SK-N-MC (cell line): Measurements from ENCODE around the gene P2RX3.

Source experiments
- DNase-seq: peaks from one replicate; pipeline ENCODE4 v3.0.0-alpha.2; 2011; ENCODE audit warnings: low read depth, low spot score
- H3K27ac ChIP-seq: fragments of 200-600 bp; sonication (generic); 2 replicates; pipeline ENCODE4 v1.5.1; 2016; ENCODE audit warnings: mixed run types
- H3K36me3 ChIP-seq: fragments of 200-600 bp; sonication (generic); 2 replicates; pipeline ENCODE4 v1.6.1; 2017; ENCODE audit warnings: antibody characterized with exemption, low read length, mixed read lengths; ENCODE audit not compliant: insufficient read depth
- H3K4me3 ChIP-seq: fragments of 200-600 bp; sonication (generic); 2 replicates; pipeline ENCODE4 v1.5.1; 2016
- H3K9ac ChIP-seq: fragments of 200-600 bp; sonication (generic); 2 replicates; pipeline ENCODE4 v1.8.0; 2017; ENCODE audit warnings: mixed run types, mixed read lengths; ENCODE audit not compliant: insufficient read length
- H3K9me3 ChIP-seq: fragments of 200-600 bp; sonication (generic); 2 replicates; pipeline ENCODE4 v1.6.1; 2017; ENCODE audit warnings: low read depth, mild to moderate bottlenecking, antibody characterized with exemption, low read length, moderate library complexity, mixed read lengths
- EZH2 ChIP-seq: fragments of 200-600 bp; sonication (generic); IDR thresholded peaks from one replicate; pipeline ENCODE4 v1.6.1; 2017; ENCODE audit warnings: antibody characterized with exemption
- FOXP2 ChIP-seq: optimal IDR thresholded peaks from 2 replicates; pipeline ENCODE3; 2011; ENCODE audit warnings: mild to moderate bottlenecking, moderate library complexity; ENCODE audit not compliant: insufficient read depth; ENCODE audit errors: extremely low read length, control extremely low read depth
- POLR2AphosphoS5 ChIP-seq: IDR thresholded peaks from 2 replicates; pipeline ENCODE4 v1.6.1; 2012; ENCODE audit warnings: mild to moderate bottlenecking, low read depth, low read length, borderline replicate concordance

P2RX3 gene

DNA sequence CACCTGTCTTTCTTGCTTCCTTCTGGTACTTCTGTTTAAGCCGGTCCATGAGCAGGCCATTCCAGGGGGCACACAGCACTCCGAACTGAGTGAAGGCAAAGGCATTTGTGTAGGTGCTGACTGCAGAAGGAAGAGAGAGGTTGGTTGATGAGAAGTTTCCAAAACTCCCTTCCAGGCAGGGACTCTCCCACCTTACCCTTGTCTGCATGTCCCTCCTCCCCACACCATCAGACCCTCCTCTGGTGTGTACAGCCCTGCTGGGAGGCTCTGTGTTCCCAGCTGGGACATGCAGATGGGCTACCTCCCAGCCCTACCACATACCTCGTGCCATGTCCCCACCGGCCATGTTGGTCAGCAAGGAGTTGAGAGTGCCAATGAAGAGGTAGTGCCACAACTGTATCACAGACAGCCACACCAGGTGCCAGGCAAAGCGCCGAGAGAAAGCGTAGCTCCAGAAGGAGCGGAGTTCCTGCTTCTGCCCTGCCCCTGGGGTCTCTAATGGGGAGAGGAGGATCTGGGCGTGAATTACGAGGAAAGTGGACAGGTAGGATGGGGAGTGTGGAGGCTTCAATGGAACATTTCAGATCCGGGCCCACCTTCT lies 76.6 kb downstream of the P2RX3 start:
- no peak overlapping the region for H3K27ac ChIP-seq
- H3K9me3 ChIP-seq: no peaks in the 10 kb centered on the region
- H3K4me3 ChIP-seq: no peak overlapping the region
- H3K9ac ChIP-seq: no peak overlapping the region
- H3K36me3 ChIP-seq: no peaks in the 10 kb centered on the region
- no peak for DNase-seq
- no peak for TF ChIP-seq FOXP2
- no peak for TF ChIP-seq EZH2
- no peak for TF ChIP-seq POLR2AphosphoS5

DNA sequence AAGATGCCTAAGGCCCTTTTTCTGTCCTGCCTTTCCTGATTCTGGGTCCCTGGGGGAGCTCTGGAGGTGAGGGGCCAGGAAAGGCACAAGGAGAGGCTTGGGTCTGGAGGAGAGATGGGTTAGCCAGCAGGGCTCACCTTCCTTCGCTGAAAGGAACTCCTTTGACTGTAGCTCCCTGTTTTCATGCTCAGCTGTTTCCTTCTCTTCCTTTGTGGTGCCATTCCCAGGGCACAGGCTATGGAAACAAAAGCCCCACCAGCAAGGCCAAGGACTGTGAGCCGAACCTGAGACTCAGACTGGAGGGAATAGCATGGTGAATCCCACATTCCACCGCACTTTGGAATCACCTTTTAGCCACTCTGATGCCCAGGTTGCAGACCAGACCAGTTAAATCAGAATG lies 78.3 kb downstream of the P2RX3 start:
- Histone ChIP-seq H3K36me3 (no peaks in the 10 kb centered on the region), H3K9me3 (no peaks in the 10 kb centered on the region), H3K27ac (no peak overlapping the region), H3K4me3 (no peak overlapping the region), H3K9ac (no peak overlapping the region)
- no peak for DNase-seq
- TF ChIP-seq FOXP2 (no peak), POLR2AphosphoS5 (no peak), EZH2 (no peak)

DNA sequence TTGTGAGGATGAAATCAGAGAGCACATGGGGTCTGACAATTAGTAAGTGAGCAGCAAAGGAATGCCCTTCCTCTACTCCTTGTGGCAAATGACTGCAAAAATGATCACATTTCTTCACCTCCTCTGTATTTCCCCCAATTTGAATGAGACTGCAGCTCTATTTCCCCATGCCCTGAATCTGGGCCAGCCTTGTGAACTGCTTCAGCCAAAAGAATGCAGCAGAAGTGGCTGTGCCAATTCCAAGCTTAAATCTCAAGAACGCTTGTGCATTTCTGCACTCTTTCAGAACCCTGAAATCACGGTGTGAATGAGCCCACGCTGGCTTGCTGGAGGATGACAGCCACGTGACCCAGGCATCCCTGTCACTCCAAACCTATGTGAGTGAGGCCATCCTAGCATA lies 78.9 kb downstream of the P2RX3 start:
- no peak for DNase-seq
- Histone ChIP-seq H3K27ac (no peak overlapping the region), H3K9me3 (no peaks in the 10 kb centered on the region), H3K4me3 (no peak overlapping the region), H3K9ac (no peak overlapping the region), H3K36me3 (no peaks in the 10 kb centered on the region)
- no peak for TF ChIP-seq FOXP2
- no peak for TF ChIP-seq POLR2AphosphoS5
- no peak for TF ChIP-seq EZH2

DNA sequence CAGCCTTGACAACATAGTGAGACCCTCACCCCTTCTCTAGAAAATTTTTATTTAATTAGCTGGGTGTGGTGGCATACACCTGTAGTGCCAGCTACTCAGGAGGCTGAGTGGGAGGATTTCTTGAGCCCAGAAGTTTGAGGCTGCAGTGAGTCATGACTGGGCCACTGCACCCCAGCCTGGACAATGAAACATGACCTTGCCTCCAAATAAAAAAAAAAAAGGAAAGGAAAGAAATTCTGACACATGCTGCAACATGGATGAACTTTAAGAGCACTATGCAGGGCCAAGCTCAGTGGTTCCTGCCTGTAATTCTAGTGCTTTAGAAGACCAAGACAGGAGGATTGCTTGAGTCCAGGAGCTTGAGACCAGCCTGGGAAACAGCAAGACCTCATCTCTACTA lies 80.0 kb downstream of the P2RX3 start:
- no peak overlapping the region for H3K9ac ChIP-seq
- H3K27ac ChIP-seq: no peak overlapping the region
- no peaks in the 10 kb centered on the region for H3K36me3 ChIP-seq
- TF ChIP-seq POLR2AphosphoS5 (no peak), FOXP2 (no peak), EZH2 (no peak)
- H3K9me3 ChIP-seq: no peaks in the 10 kb centered on the region
- H3K4me3 ChIP-seq: no peak overlapping the region
- no peak for DNase-seq

DNA sequence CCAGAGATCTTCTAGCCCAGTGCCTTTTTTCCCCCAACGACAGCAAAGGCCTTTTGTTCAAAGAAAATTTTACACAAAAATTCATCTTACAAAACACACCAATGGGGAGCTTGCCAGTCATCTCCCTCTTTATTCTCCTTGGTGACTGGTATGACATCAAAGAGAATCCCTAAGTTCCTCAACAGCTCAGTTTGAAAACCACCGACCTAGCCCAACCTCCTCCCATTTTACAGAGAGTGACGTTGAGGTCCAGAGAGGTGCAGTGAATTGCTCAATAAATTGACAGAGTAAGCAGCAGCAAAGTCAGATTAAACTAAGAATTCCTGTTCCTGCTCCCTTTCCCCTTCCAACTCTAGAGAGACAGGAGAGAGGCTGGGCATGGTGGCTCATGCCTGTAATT lies 81.0 kb downstream of the P2RX3 start:
- DNase-seq: no peak
- Histone ChIP-seq H3K9ac (no peak overlapping the region), H3K27ac (no peak overlapping the region), H3K4me3 (no peak overlapping the region), H3K9me3 (no peaks in the 10 kb centered on the region), H3K36me3 (no peaks in the 10 kb centered on the region)
- TF ChIP-seq FOXP2: no peak
- no peak for TF ChIP-seq EZH2
- no peak for TF ChIP-seq POLR2AphosphoS5

DNA sequence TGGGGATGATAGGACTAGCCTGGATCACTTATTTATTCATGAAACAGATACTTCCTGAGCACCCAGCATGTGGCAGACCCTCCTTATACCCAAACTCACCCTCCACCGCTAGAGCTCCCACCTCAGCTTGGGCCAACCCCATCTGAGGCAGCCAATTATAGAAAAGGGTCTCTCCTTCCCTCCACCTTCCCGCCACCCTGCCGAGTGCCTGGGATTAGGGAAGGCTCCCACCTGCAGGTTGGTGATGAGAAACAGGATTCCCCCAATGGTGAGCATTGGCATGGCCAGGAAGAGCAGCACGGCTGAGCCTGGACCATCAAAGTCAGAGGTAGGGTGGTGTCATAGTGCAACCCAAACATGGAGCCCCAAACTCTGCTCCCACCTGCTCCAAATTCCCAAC lies 82.9 kb downstream of the P2RX3 start:
- no peak for DNase-seq
- H3K36me3 ChIP-seq: no peaks in the 10 kb centered on the region
- H3K27ac ChIP-seq: no peak overlapping the region
- no peak overlapping the region for H3K4me3 ChIP-seq
- H3K9ac ChIP-seq: no peak overlapping the region
- H3K9me3 ChIP-seq: no peaks in the 10 kb centered on the region
- TF ChIP-seq POLR2AphosphoS5 (no peak), FOXP2 (no peak), EZH2 (no peak)

DNA sequence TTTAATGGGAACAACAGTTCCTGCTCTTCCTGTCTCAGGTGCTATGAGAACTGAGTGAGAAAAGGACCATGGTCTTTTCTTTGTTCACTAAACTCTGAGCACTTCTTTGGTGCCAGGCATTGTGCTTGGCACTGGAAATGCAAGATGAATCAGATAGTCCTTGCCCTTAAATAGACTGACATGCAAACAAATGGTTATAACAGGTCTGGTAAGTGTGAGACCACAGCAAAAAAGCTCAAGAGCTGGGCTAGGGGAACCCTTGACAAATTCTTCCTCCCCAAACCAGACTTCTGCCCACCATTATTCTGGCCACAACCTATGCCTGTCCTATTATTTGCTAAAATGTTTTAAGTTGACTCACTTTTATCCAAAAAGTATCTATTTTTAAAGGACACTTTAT lies 83.7 kb downstream of the P2RX3 start:
- Histone ChIP-seq H3K36me3 (no peaks in the 10 kb centered on the region), H3K9ac (no peak overlapping the region), H3K9me3 (no peaks in the 10 kb centered on the region), H3K27ac (no peak overlapping the region), H3K4me3 (no peak overlapping the region)
- no peak for DNase-seq
- no peak for TF ChIP-seq FOXP2
- no peak for TF ChIP-seq EZH2
- TF ChIP-seq POLR2AphosphoS5: no peak
